Breast epithelium (tissue), 4 donors: Measurements from ENCODE around the gene PCDHGA3. TPM values are rescaled to one million over a fixed set of nuclear protein-coding genes. Genes with fewer than 3 reads are reported as not detected.
"Not testable (repeated sequence)": the region's sequence is repeated elsewhere in the genome, so short reads cannot be mapped to it uniquely, and the experiment has no call there.

Experiments
- DNase-seq, 2 donors: peaks; one replicate each; pipeline ENCODE4 v3.0.0-alpha.2; 2019; ENCODE audit warnings: low spot score in 2 of 2
- H3K27ac ChIP-seq, 2 donors: fragments of 200-600 bp; sonication (generic) in 1 of 2; one replicate each; pipeline ENCODE4 v1.5.1; 2016 to 2019; ENCODE audit warnings: mild to moderate bottlenecking in 1 of 2
- H3K27me3 ChIP-seq, 2 donors: fragments of 200-600 bp; sonication (generic) in 1 of 2; one replicate each; pipeline versions ENCODE4 v1.5.1 to v1.6.0; 2017 to 2019; ENCODE audit warnings: control low read depth in 1 of 2, mild to moderate bottlenecking in 1 of 2
- H3K36me3 ChIP-seq: fragments of 200-600 bp; one replicate; pipeline ENCODE4 v1.5.1; 2019
- H3K4me1 ChIP-seq, 2 donors: fragments of 200-600 bp; sonication (generic); one replicate each; pipeline ENCODE4 v1.5.1; 2016 to 2019; ENCODE audit warnings: control low read depth in 1 of 2
- H3K4me3 ChIP-seq, 3 donors: fragments of 200-600 bp; sonication (generic); 1 replicate in 2 of 3; 2 replicates in 1 of 3; pipeline ENCODE4 v1.5.1; 2016 to 2019; ENCODE audit warnings: mild to moderate bottlenecking in 3 of 3, moderate library complexity in 2 of 3
- H3K9me3 ChIP-seq, 2 donors: fragments of 200-600 bp; sonication (generic) in 1 of 2; one replicate each; pipeline ENCODE4 v1.5.1; 2016 to 2019; ENCODE audit warnings: control low read depth in 1 of 2
- POLR2A ChIP-seq: fragments of 450-650 bp; IDR thresholded peaks from one replicate; pipeline ENCODE4 v1.6.1; 2016; ENCODE audit warnings: antibody characterized with exemption, mild to moderate bottlenecking, moderate library complexity
- POLR2AphosphoS5 ChIP-seq, 3 donors: sonication (generic); formaldehyde crosslinking; IDR thresholded peaks; one replicate each; pipeline ENCODE4 v1.6.1; 2017; ENCODE audit warnings: antibody characterized with exemption in 3 of 3
- intact Hi-C: fragments of 100-400 bp; cut with DNase I; formaldehyde crosslinking; loops from one replicate; pipeline ENCODE4 v1.15.1; 2023; ENCODE audit warnings: low total_unique reads
- total RNA-seq, 3 donors: library from RNA; depleted of rRNA; stranded (reverse); fragments of >200 nt; gene quantifications; one replicate each; pipeline ENCODE4 v1.1.0, GENCODE V29; 2016
- TF ChIP-seq, protein P1 (sequence below), 3 donors: fragments of 450-650 bp; IDR thresholded peaks; one replicate each; pipeline ENCODE4 v1.5.1; 2016 to 2017; ENCODE audit warnings: antibody characterized with exemption in 3 of 3, mild to moderate bottlenecking in 3 of 3, moderate library complexity in 3 of 3

Gene PCDHGA3
- total RNA-seq, 3 donors from 2014 or later = 4.3 to 5.9 (median 5.0) TPM

DNA sequence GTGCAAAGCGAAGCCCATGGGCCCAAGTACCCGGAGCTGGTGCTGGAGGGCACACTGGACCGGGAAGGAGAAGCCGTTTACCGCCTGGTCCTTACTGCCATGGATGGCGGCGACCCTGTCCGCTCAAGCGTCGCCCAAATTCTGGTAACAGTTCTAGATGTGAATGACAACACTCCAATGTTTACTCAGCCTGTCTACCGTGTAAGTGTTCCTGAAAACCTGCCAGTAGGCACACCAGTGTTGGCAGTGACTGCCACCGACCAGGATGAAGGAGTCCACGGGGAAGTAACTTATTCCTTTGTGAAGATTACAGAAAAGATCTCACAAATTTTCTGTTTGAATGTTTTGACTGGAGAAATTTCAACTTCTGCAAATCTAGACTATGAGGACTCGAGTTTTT, 31.0 kb downstream of the PCDHGA3 start:
- no peak for TF ChIP-seq POLR2A
- no peak for DNase-seq
- H3K4me3 ChIP-seq = peak overlapping the region in 1 of 3 donors; percentile 55
- H3K27me3 ChIP-seq = no peaks in the 10 kb centered on the region
- peaks cover 72 to 99% of the 10 kb centered on the region in 2 donors for H3K9me3 ChIP-seq
- no peaks in the 10 kb centered on the region for H3K4me1 ChIP-seq
- no peak overlapping the region for H3K27ac ChIP-seq
- intact Hi-C loops = no loop called here
- no peaks in the 10 kb centered on the region for H3K36me3 ChIP-seq

DNA sequence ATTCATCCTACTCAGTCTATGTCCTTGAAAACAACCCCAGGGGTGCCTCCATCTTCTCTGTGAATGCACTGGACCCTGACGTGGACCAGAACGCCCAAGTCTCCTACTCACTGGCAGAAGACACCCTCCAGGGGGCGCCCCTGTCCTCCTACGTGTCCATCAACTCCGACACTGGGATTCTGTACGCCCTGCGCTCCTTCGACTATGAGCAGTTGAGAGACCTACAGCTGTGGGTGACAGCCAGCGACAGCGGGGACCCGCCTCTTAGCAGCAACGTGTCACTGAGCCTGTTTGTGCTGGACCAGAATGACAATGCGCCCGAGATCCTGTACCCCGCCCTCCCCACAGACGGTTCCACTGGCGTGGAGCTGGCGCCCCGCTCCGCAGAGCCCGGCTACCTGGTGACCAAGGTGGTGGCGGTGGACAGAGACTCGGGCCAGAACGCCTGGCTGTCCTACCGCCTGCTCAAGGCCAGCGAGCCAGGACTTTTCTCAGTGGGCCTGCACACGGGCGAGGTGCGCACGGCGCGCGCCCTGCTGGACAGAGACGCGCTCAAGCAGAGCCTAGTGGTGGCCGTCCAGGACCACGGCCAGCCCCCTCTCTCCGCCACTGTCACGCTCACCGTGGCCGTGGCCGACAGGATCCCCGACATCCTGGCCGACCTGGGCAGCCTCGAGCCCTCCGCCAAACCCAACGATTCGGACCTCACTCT, 32.0 kb downstream of the PCDHGA3 start:
- DNase-seq, H3K27me3 ChIP-seq, H3K36me3 ChIP-seq, intact Hi-C loops, H3K27ac ChIP-seq, H3K4me3 ChIP-seq, H3K4me1 ChIP-seq: not testable (repeated sequence)
- peaks cover 70 to 98% of the 10 kb centered on the region in 2 donors for H3K9me3 ChIP-seq

DNA sequence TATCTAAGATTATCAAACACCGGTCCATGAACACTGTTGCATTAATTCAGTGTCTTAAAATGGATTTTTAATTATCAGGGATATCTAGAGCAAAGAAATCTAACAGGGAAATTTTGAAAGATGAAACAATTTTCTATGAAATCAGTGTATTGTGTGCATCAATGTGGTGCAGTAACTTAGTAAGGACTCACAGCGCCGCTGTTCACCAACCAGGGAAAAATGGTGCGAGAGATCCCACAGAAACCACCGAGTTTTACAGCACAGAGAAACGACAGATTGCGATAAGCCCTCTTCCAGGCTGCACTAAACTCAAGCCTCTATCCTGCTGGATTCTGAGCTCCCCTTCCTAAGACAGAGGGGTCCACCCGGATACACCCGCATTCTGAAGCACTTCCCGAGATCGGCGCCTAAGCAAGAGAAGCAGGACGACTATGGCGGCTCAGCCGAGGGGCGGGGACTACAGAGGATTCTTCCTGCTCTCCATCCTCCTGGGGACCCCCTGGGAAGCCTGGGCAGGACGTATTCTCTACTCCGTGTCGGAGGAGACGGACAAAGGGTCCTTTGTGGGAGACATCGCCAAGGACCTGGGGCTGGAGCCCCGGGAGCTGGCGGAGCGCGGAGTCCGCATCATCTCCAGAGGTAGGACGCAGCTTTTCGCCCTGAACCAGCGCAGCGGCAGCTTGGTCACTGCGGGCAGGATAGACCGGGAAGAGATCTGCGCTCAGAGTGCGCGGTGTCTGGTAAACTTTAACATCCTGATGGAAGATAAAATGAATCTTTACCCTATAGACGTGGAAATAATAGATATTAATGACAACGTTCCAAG, 39.1 kb downstream of the PCDHGA3 start, which contains the start of gene PCDHGA7:
PCDHGA7 (plus strand) TSS at position 274 of the 826 bp plus-strand sequence; CDS start at position 432, 158 bp downstream.
- peaks cover 67 to 96% of the 10 kb centered on the region in 2 donors for H3K9me3 ChIP-seq
- DNase-seq = no peak

DNA sequence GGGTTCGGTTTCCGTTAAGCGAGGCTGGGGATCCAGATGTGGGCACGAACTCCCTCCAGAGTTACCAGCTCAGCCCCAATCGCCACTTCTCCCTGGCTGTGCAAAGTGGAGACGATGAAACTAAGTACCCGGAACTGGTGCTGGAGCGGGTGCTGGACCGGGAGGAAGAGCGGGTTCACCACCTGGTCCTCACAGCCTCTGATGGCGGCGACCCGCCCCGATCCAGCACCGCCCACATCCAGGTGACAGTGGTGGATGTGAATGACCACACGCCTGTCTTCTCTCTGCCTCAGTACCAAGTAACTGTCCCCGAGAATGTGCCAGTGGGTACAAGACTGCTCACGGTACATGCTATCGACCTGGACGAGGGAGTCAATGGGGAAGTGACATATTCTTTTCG, 39.7 kb downstream of the PCDHGA3 start:
- Histone ChIP-seq H3K4me3 (peak overlapping the region in 1 of 3 donors; percentile 48), H3K27me3 (no peaks in the 10 kb centered on the region), H3K27ac (no peak overlapping the region), H3K4me1 (no peaks in the 10 kb centered on the region), H3K9me3 (peaks cover 67 to 93% of the 10 kb centered on the region in 2 donors), H3K36me3 (no peaks in the 10 kb centered on the region)
- intact Hi-C loops = no loop called here
- TF ChIP-seq POLR2AphosphoS5 (IDR thresholded peaks at IDR 0.05) (no peak), POLR2A (no peak)
- TF ChIP-seq, protein P1, sequence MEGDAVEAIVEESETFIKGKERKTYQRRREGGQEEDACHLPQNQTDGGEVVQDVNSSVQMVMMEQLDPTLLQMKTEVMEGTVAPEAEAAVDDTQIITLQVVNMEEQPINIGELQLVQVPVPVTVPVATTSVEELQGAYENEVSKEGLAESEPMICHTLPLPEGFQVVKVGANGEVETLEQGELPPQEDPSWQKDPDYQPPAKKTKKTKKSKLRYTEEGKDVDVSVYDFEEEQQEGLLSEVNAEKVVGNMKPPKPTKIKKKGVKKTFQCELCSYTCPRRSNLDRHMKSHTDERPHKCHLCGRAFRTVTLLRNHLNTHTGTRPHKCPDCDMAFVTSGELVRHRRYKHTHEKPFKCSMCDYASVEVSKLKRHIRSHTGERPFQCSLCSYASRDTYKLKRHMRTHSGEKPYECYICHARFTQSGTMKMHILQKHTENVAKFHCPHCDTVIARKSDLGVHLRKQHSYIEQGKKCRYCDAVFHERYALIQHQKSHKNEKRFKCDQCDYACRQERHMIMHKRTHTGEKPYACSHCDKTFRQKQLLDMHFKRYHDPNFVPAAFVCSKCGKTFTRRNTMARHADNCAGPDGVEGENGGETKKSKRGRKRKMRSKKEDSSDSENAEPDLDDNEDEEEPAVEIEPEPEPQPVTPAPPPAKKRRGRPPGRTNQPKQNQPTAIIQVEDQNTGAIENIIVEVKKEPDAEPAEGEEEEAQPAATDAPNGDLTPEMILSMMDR (IDR thresholded peaks at IDR 0.05) = no peak
- no peak for DNase-seq

More for the DNA sequence above, 39.1 kb downstream of the PCDHGA3 start, which contains the start of gene PCDHGA7:
- Histone ChIP-seq H3K4me1 (no peaks in the 10 kb centered on the region), H3K4me3 (peak within 1 kb of the TSS in 2 of 3 donors; percentile 27 to 48), H3K27me3 (no peaks in the 10 kb centered on the region), H3K36me3 (no peaks in the 10 kb centered on the region), H3K27ac (no peak within 1 kb of the TSS)
- TF ChIP-seq, protein P1 (IDR thresholded peaks at IDR 0.05) = no peak
- TF ChIP-seq POLR2AphosphoS5 (IDR thresholded peaks at IDR 0.05) = no peak
- no peak for TF ChIP-seq POLR2A
- intact Hi-C loops = no loop called here

DNA sequence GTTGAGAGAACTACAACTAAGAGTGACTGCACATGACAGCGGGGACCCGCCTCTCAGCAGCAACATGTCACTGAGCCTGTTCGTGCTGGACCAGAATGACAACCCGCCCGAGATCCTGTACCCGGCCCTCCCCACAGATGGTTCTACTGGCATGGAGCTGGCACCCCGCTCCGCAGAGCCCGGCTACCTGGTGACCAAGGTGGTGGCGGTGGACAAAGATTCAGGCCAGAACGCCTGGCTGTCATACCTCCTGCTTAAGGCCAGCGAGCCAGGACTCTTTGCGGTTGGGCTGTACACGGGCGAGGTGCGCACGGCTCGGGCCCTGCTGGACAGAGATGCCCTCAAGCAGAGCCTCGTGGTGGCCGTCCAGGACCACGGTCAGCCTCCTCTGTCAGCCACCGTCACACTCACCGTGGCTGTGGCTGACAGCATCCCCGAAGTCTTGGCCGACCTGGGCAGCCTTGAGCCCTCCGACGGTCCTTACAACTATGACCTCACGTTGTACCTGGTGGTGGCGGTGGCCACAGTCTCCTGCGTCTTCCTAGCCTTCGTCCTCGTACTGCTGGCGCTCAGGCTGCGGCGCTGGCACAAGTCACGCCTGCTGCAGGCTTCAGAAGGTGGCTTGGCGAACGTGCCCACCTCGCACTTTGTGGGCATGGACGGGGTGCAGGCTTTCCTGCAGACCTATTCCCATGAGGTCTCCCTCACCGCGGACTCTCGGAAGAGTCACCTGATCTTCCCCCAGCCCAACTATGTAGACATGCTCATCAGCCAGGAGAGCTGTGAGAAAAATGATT, 41.0 kb downstream of the PCDHGA3 start:
- intact Hi-C loops = no loop called here
- no peak for DNase-seq
- Histone ChIP-seq H3K9me3 (peaks cover 79 to 93% of the 10 kb centered on the region in 2 donors), H3K4me3 (no peak overlapping the region), H3K4me1 (no peaks in the 10 kb centered on the region), H3K27me3 (no peaks in the 10 kb centered on the region), H3K36me3 (no peaks in the 10 kb centered on the region), H3K27ac (no peak overlapping the region)
- no peak for TF ChIP-seq POLR2AphosphoS5 (IDR thresholded peaks at IDR 0.05)
- no peak for TF ChIP-seq POLR2A
- TF ChIP-seq, protein P1 (IDR thresholded peaks at IDR 0.05) = no peak

DNA sequence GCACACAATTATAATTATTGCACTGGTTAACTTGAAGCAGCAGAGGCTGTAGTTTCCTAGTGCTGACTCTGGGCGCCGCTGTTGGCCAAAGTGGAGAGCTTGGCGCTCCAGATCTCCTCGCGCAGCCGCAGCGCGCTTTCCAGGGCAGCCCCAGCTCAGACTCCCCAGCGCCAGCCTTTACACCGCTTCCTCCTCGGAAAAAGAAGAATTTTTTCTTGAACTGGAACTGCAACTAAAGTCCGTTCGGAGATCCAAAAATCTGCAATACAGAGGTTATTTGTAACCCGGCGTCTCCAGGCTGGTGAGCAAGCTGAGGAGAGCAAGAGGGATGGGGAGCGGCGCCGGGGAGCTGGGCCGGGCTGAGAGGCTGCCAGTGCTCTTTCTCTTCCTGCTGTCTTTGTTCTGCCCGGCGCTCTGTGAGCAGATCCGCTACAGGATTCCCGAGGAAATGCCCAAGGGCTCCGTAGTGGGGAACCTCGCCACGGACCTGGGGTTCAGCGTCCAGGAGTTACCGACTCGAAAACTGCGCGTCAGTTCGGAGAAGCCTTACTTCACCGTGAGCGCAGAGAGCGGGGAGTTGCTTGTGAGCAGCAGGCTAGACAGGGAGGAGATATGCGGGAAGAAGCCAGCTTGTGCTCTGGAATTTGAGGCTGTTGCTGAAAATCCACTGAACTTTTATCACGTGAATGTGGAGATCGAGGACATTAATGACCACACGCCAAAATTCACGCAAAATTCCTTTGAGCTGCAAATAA, 44.1 kb downstream of the PCDHGA3 start, which contains the start of gene PCDHGB4:
PCDHGB4 (plus strand) TSS at position 142 of the 755 bp plus-strand sequence; CDS start at position 329, 187 bp downstream.
- H3K4me3 ChIP-seq = peak within 1 kb of the TSS in 1 of 3 donors; percentile 37
- H3K27me3 ChIP-seq, H3K27ac ChIP-seq, H3K36me3 ChIP-seq, intact Hi-C loops, DNase-seq, H3K4me1 ChIP-seq: not testable (repeated sequence)
- H3K9me3 ChIP-seq = peaks cover 80 to 95% of the 10 kb centered on the region in 2 donors
